ENCODE data around the gene C16orf74. TPM values are rescaled to one million over a fixed set of nuclear protein-coding genes. Genes with fewer than 3 reads are reported as not detected.

C16orf74 gene
- total and polyA plus RNA-seq, 4 donors = 2.6 to 7.9 (median 3.4) TPM

DNA sequence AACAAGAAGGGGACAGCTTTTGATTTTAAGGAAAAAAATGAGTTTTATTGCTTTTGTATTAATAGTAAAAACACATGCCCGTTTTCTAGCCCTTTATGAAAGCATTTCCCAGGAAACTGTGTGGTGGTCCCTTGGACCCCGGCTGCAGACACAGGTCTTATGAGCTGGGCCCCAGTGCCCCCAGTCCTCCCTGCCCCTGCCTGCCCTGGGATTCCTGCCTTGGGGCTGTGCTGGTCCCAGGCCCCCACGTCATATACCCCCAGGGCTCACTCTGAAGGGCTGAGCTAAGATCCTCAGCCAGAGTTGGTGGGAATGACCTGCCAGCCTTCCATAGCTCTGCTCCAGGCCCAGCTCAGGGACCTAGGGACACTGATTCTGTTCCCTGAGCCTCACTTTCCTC, 92.9 kb downstream of the C16orf74 start:
- no peaks in the 10 kb centered on the region for H3K27me3 ChIP-seq (ENCODE audit: control insufficient read depth in 3 of 3, insufficient read depth in 3 of 3, low read length in 2 of 3)
- no peak for ATAC-seq (ENCODE audit: insufficient read depth, low FRiP score)
- no peaks in the 10 kb centered on the region for H3K9me3 ChIP-seq (ENCODE audit: control insufficient read depth in 4 of 4, insufficient read depth in 3 of 4, low read length in 3 of 4)
- WGBS, 2 donors = 91 to 96% methylated on average over 3 of the region's 3 CpGs
- no peak overlapping the region for H3K4me3 ChIP-seq
- no peak overlapping the region for H3K27ac ChIP-seq (ENCODE audit: low read depth in 1 of 2, low read length in 1 of 2)
- H3K4me1 ChIP-seq (ENCODE audit: control insufficient read depth in 5 of 5, insufficient read depth in 5 of 5, low read length in 5 of 5) = peaks cover 0 to 3% (median 0%) of the 10 kb centered on the region in 5 donors
- H3K36me3 ChIP-seq (ENCODE audit: control insufficient read depth in 4 of 4, insufficient read depth in 4 of 4, low read length in 4 of 4) = peaks cover 14 to 77% (median 52%) of the 10 kb centered on the region in 4 donors
- no peak for DNase-seq
- TF ChIP-seq CTCF (IDR thresholded peaks at IDR 0.05; ENCODE audit: control extremely low read depth, extremely low read depth) = no peak
- H3K9ac ChIP-seq (ENCODE audit: insufficient read depth in 1 of 2, low read length in 2 of 2) = no peak overlapping the region

Small RNA genes lying within 50 kb of the gene (small RNA-seq; reads per million reads assigned to genes)
- gene RN7SL381P (ENCODE audit: low replicate concordance) (not detected), gene RNU1-103P (ENCODE audit: low replicate concordance) (not detected)

Other genes with a start within 250 kb of the C16orf74 start
- gene GSE1, start 137.8 kb downstream of the C16orf74 start, total RNA-seq = 100 to 1,000 TPM; 115 to 122 TPM
- 10 to 100 TPM; 21.3 to 34.0 TPM for gene GSE1, start 137.8 kb downstream of the C16orf74 start, polyA plus RNA-seq
- gene GINS2, start 62.1 kb downstream of the C16orf74 start, total RNA-seq = 1 to 10 TPM; 2.5 to 3.1 TPM
- gene GINS2, start 62.1 kb downstream of the C16orf74 start, polyA plus RNA-seq = 1 to 10 TPM; 1.6 to 2.4 TPM
- 10 to 100 TPM; 14.8 to 26.8 TPM for gene EMC8, start 48.4 kb upstream of the C16orf74 start, total RNA-seq
- gene EMC8, start 48.4 kb upstream of the C16orf74 start, polyA plus RNA-seq = 10 to 100 TPM; 10.5 to 20.1 TPM
- 100 to 1,000 TPM; 243 to 400 TPM for gene COX4I1, start 48.6 kb upstream of the C16orf74 start, total RNA-seq
- gene COX4I1, start 48.6 kb upstream of the C16orf74 start, polyA plus RNA-seq = 1,000 to 10,000 TPM in 1 of 2 donors, 100 to 1,000 TPM in 1; 665 to 1,291 TPM
- gene IRF8, start 148.1 kb upstream of the C16orf74 start, total RNA-seq = 10 to 100 TPM; 36.2 to 48.3 TPM
- gene IRF8, start 148.1 kb upstream of the C16orf74 start, polyA plus RNA-seq = 10 to 100 TPM in 1 of 2 donors, 1 to 10 TPM in 1; 7.3 to 37.9 TPM

Data from lung (tissue), 13 donors.